ENCODE data around the gene ACBD4. TPM values are rescaled to one million over a fixed set of nuclear protein-coding genes. Genes with fewer than 3 reads are reported as not detected.

The ACBD4 gene
- total and polyA plus RNA-seq, 2 of the 13 experiments (the other 11 are each of a cell fraction or from before 2014, with no cell fraction given) = 16.1 to 26.9 TPM

GRCh38 chr17:45129426-45129939, 6.0 kb upstream of the ACBD4 start (continued):
- TF ChIP-seq ATF7 (IDR thresholded peaks at IDR 0.05) = no peak
- no peak for TF ChIP-seq ATF7 (CRISPR knock-in tag; IDR thresholded peaks at IDR 0.05)
- TF ChIP-seq, protein P1, sequence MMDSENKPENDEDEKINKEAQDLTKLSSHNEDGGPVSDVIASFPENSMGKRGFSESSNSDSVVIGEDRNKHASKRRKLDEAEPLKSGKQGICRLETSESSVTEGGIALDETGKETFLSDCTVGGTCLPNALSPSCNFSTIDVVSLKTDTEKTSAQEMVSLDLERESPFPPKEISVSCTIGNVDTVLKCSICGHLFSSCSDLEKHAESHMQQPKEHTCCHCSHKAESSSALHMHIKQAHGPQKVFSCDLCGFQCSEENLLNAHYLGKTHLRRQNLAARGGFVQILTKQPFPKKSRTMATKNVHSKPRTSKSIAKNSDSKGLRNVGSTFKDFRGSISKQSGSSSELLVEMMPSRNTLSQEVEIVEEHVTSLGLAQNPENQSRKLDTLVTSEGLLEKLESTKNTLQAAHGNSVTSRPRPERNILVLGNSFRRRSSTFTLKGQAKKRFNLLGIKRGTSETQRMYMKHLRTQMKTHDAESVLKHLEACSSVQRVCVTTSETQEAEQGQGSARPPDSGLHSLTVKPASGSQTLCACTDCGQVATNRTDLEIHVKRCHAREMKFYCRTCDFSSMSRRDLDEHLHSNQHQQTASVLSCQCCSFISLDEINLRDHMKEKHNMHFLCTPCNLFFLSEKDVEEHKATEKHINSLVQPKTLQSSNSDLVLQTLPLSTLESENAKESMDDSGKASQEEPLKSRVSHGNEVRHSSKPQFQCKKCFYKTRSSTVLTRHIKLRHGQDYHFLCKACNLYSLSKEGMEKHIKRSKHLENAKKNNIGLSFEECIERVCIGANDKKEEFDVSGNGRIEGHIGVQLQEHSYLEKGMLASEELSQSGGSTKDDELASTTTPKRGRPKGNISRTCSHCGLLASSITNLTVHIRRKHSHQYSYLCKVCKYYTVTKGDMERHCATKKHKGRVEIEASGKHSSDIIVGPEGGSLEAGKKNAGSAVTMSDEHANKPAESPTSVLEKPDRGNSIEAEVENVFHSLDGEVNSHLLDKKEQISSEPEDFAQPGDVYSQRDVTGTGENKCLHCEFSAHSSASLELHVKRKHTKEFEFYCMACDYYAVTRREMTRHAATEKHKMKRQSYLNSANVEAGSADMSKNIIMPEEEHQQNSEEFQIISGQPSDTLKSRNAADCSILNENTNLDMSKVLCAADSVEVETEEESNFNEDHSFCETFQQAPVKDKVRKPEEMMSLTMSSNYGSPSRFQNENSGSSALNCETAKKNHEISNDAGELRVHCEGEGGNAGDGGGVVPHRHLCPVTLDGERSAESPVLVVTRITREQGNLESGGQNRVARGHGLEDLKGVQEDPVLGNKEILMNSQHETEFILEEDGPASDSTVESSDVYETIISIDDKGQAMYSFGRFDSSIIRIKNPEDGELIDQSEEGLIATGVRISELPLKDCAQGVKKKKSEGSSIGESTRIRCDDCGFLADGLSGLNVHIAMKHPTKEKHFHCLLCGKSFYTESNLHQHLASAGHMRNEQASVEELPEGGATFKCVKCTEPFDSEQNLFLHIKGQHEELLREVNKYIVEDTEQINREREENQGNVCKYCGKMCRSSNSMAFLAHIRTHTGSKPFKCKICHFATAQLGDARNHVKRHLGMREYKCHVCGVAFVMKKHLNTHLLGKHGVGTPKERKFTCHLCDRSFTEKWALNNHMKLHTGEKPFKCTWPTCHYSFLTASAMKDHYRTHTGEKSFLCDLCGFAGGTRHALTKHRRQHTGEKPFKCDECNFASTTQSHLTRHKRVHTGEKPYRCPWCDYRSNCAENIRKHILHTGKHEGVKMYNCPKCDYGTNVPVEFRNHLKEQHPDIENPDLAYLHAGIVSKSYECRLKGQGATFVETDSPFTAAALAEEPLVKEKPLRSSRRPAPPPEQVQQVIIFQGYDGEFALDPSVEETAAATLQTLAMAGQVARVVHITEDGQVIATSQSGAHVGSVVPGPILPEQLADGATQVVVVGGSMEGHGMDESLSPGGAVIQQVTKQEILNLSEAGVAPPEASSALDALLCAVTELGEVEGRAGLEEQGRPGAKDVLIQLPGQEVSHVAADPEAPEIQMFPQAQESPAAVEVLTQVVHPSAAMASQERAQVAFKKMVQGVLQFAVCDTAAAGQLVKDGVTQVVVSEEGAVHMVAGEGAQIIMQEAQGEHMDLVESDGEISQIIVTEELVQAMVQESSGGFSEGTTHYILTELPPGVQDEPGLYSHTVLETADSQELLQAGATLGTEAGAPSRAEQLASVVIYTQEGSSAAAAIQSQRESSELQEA (CRISPR knock-in tag; IDR thresholded peaks at IDR 0.05; ENCODE audit: not compliant biosample characterization) = no peak
- no peak for TF ChIP-seq ZKSCAN8 (CRISPR knock-in tag; IDR thresholded peaks at IDR 0.05; ENCODE audit: borderline replicate concordance)
- TF ChIP-seq NCOA1 (CRISPR knock-in tag; IDR thresholded peaks at IDR 0.05) = no peak
- peak; percentile 27; the same call in 1 of the 2 replicates for TF ChIP-seq ZNF891 (CRISPR knock-in tag; IDR thresholded peaks at IDR 0.05)
- TF ChIP-seq TGIF2 (CRISPR knock-in tag; IDR thresholded peaks at IDR 0.05) = peak; percentile 55; the same call in 1 of the 2 replicates
- peak; percentile 66 for TF ChIP-seq ZNF605 (CRISPR knock-in tag; IDR thresholded peaks at IDR 0.05)
- TF ChIP-seq FIP1L1 (IDR thresholded peaks at IDR 0.05; ENCODE audit: borderline replicate concordance, insufficient read depth, low read depth, low read length) = no peak
- TF ChIP-seq RORA (CRISPR knock-in tag; IDR thresholded peaks at IDR 0.05) = no peak
- TF ChIP-seq, protein P2, sequence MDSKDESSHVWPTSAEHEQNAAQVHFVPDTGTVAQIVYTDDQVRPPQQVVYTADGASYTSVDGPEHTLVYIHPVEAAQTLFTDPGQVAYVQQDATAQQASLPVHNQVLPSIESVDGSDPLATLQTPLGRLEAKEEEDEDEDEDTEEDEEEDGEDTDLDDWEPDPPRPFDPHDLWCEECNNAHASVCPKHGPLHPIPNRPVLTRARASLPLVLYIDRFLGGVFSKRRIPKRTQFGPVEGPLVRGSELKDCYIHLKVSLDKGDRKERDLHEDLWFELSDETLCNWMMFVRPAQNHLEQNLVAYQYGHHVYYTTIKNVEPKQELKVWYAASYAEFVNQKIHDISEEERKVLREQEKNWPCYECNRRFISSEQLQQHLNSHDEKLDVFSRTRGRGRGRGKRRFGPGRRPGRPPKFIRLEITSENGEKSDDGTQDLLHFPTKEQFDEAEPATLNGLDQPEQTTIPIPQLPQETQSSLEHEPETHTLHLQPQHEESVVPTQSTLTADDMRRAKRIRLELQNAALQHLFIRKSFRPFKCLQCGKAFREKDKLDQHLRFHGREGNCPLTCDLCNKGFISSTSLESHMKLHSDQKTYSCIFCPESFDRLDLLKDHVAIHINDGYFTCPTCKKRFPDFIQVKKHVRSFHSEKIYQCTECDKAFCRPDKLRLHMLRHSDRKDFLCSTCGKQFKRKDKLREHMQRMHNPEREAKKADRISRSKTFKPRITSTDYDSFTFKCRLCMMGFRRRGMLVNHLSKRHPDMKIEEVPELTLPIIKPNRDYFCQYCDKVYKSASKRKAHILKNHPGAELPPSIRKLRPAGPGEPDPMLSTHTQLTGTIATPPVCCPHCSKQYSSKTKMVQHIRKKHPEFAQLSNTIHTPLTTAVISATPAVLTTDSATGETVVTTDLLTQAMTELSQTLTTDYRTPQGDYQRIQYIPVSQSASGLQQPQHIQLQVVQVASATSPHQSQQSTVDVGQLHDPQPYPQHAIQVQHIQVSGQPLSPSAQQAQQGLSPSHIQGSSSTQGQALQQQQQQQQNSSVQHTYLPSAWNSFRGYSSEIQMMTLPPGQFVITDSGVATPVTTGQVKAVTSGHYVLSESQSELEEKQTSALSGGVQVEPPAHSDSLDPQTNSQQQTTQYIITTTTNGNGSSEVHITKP (CRISPR knock-in tag; IDR thresholded peaks at IDR 0.05; ENCODE audit: low read depth) = peak; percentile 28; the same call in 1 of the 2 replicates
- no peak for TF ChIP-seq MIXL1 (CRISPR knock-in tag; IDR thresholded peaks at IDR 0.05)
- TF ChIP-seq BCL3 (CRISPR knock-in tag; IDR thresholded peaks at IDR 0.05) = no peak
- no peak; the same call in 1 of the 2 replicates for TF ChIP-seq NFKBIZ (CRISPR knock-in tag; IDR thresholded peaks at IDR 0.05)
- TF ChIP-seq ZNF724P (CRISPR knock-in tag; IDR thresholded peaks at IDR 0.05; ENCODE audit: borderline replicate concordance) = no peak
- peak; percentile 42; the same call in 1 of the 2 replicates for TF ChIP-seq SPEN (CRISPR knock-in tag; IDR thresholded peaks at IDR 0.05; ENCODE audit: low read depth)
- peak; percentile 60; the same call in 1 of the 2 replicates for TF ChIP-seq MAFF (IDR thresholded peaks at IDR 0.05; ENCODE audit: low read depth, low read length)
- TF ChIP-seq JDP2 (CRISPR knock-in tag; IDR thresholded peaks at IDR 0.05; ENCODE audit: borderline replicate concordance) = no peak
